Liver (tissue), 9 donors: ENCODE results near the gene DTWD2. TPM values are rescaled to one million over a fixed set of nuclear protein-coding genes. Genes with fewer than 3 reads are reported as not detected.

Experiments
- DNase-seq: peaks from one replicate; pipeline ENCODE4 v3.0.0-alpha.2; 2017; ENCODE audit warnings: low spot score
- H3K27ac ChIP-seq, 2 donors: one replicate each; pipeline ENCODE4 v1.7.0; 2013; ENCODE audit warnings: inconsistent platforms in 2 of 2, low read length in 2 of 2, control low read depth in 1 of 2, low read depth in 1 of 2, mild to moderate bottlenecking in 1 of 2
- H3K27me3 ChIP-seq, 4 donors: one replicate each; pipeline versions ENCODE4 v1.6.1 to v1.7.0; 2013; ENCODE audit warnings: low read length in 3 of 4, inconsistent platforms in 1 of 4, mild to moderate bottlenecking in 1 of 4, moderate library complexity in 1 of 4; ENCODE audit not compliant: control insufficient read depth in 4 of 4, insufficient read depth in 4 of 4
- H3K36me3 ChIP-seq, 4 donors: one replicate each; pipeline versions ENCODE4 v1.6.1 to v1.7.0; 2013; ENCODE audit warnings: low read length in 3 of 4, mild to moderate bottlenecking in 3 of 4, low read depth in 1 of 4, moderate library complexity in 1 of 4; ENCODE audit not compliant: control insufficient read depth in 4 of 4, insufficient read depth in 3 of 4
- H3K4me1 ChIP-seq, 4 donors: one replicate each; pipeline versions ENCODE4 v1.6.1 to v1.7.0; 2013; ENCODE audit warnings: low read length in 3 of 4, mild to moderate bottlenecking in 3 of 4, moderate library complexity in 1 of 4; ENCODE audit not compliant: control insufficient read depth in 4 of 4, insufficient read depth in 4 of 4
- H3K4me3 ChIP-seq, 3 donors: one replicate each; pipeline versions ENCODE4 v1.6.1 to v1.7.0; 2013; ENCODE audit warnings: low read length in 3 of 3, control low read depth in 1 of 3, low read depth in 1 of 3, mild to moderate bottlenecking in 1 of 3
- H3K9ac ChIP-seq, 2 donors: one replicate each; pipeline ENCODE4 v1.7.0; 2013; ENCODE audit warnings: low read length in 2 of 2, mild to moderate bottlenecking in 2 of 2, moderate library complexity in 2 of 2, control low read depth in 1 of 2, low read depth in 1 of 2
- H3K9me3 ChIP-seq, 4 donors: one replicate each; pipeline versions ENCODE4 v1.6.1 to v1.7.0; 2013; ENCODE audit warnings: low read length in 3 of 4; ENCODE audit not compliant: control insufficient read depth in 4 of 4
- EGR1 ChIP-seq, 2 donors: IDR thresholded peaks; 2 replicates each; pipeline ENCODE4 v1.6.1; 2016 to 2018; ENCODE audit warnings: antibody characterized with exemption in 2 of 2, low read depth in 2 of 2
- FOXA1 ChIP-seq: IDR thresholded peaks from 2 replicates; pipeline ENCODE4 v1.6.1; 2016; ENCODE audit warnings: antibody characterized with exemption
- FOXA2 ChIP-seq: IDR thresholded peaks from 2 replicates; pipeline ENCODE4 v1.6.1; 2016; ENCODE audit warnings: antibody characterized with exemption
- GABPA ChIP-seq, 2 donors: IDR thresholded peaks in 1 of 2; conservative IDR thresholded peaks in 1 of 2; 2 replicates each; pipeline ENCODE4 v1.6.1; 2016; ENCODE audit warnings: antibody characterized with exemption in 2 of 2, mild to moderate bottlenecking in 1 of 2, moderate library complexity in 1 of 2
- HNF4A ChIP-seq, 2 donors: conservative IDR thresholded peaks; 2 replicates each; pipeline ENCODE4 v1.6.1; 2016; ENCODE audit warnings: antibody characterized with exemption in 2 of 2, mild to moderate bottlenecking in 2 of 2
- HNF4G ChIP-seq: IDR thresholded peaks from 2 replicates; pipeline ENCODE4 v1.6.1; 2016; ENCODE audit warnings: antibody characterized with exemption
- JUND ChIP-seq, 2 donors: IDR thresholded peaks; 2 replicates each; pipeline ENCODE4 v1.6.1; 2016; ENCODE audit warnings: antibody characterized with exemption in 2 of 2
- NR2F2 ChIP-seq: IDR thresholded peaks from 2 replicates; pipeline ENCODE4 v1.6.1; 2016; ENCODE audit warnings: antibody characterized with exemption
- RAD21 ChIP-seq, 2 donors: IDR thresholded peaks; 2 replicates each; pipeline ENCODE4 v1.6.1; 2016; ENCODE audit warnings: antibody characterized with exemption in 2 of 2, mild to moderate bottlenecking in 2 of 2
- RXRA ChIP-seq, 2 donors: IDR thresholded peaks; 2 replicates each; pipeline ENCODE4 v1.6.1; 2017 to 2018; ENCODE audit warnings: antibody characterized with exemption in 2 of 2, mild to moderate bottlenecking in 1 of 2
- SP1 ChIP-seq: IDR thresholded peaks from 2 replicates; pipeline ENCODE4 v1.6.1; 2018; ENCODE audit warnings: antibody characterized with exemption, mild to moderate bottlenecking
- TAF1 ChIP-seq: conservative IDR thresholded peaks from 2 replicates; pipeline ENCODE4 v1.6.1; 2016; ENCODE audit warnings: antibody characterized with exemption, mild to moderate bottlenecking
- YY1 ChIP-seq: IDR thresholded peaks from 2 replicates; pipeline ENCODE4 v1.6.1; 2016; ENCODE audit warnings: antibody characterized with exemption, mild to moderate bottlenecking
- WGBS: extraction: QIAGEN DNeasy Blood & Tissue Kit; methylation state at CpG from one replicate; pipeline ENCODE4 v1.1.7; 2013; 5-methylcytosine and 5-hydroxymethylcytosine counted together
- polyA plus RNA-seq, 2 donors: library from polyadenylated mRNA; stranded (reverse) in 1 of 2; unstranded in 1 of 2; fragments of 200-250 nt in 1 of 2; fragments of >200 nt in 1 of 2; fragmentation: Nextera tagmentation in 1 of 2; extraction: Ambion mirVana in 1 of 2; gene quantifications; one replicate each; pipeline versions ENCODE4 v1.2.1 to v1.2.3, GENCODE V29; 2013 to 2015
- total RNA-seq, 2 donors: library from RNA; depleted of rRNA; stranded (reverse); fragments of >200 nt; gene quantifications; one replicate each; pipeline ENCODE4 v1.2.3, GENCODE V29; 2014
- TF ChIP-seq, protein P1 (sequence below): IDR thresholded peaks from 2 replicates; pipeline ENCODE4 v1.6.1; 2016; ENCODE audit warnings: antibody characterized with exemption
- TF ChIP-seq, protein P2 (sequence below): IDR thresholded peaks from 2 replicates; pipeline ENCODE4 v1.6.1; 2016; ENCODE audit warnings: antibody characterized with exemption
- TF ChIP-seq, protein P3 (sequence below): IDR thresholded peaks from 2 replicates; pipeline ENCODE4 v1.6.1; 2016; ENCODE audit warnings: antibody characterized with exemption, mild to moderate bottlenecking
- TF ChIP-seq, protein P4 (sequence below): fragments of 150-350 bp; IDR thresholded peaks from 2 replicates; pipeline ENCODE4 v1.5.1; 2017; ENCODE audit warnings: improper control_type of control experiment, low read depth, low read length; ENCODE audit not compliant: missing input control
- donor health status: healthy.
- donor health status: healthy.
- donor health status: healthy.
- donor health status: healthy.
- donor health status: healthy.

Gene DTWD2
- total and polyA plus RNA-seq, 4 donors = 2.3 to 10.7 (median 4.3) TPM

DNA sequence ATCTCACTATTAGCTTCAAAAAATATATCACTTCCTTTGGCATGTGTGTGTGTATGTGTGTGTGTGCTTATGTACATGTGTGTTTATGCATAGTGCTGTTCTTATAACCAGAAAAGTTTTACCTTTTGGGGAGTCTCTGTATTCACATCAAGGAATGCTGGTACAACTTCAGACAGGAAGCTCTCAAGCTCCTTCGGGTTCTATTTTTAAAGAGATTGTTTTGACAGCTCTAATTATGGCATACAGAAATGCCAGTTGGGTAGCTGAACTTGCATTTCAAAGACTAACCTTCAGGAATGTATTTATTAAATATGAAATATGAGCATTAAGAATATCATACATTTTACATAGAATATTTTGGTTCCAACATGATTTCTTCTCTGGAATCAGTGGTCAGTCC lies 163.1 kb downstream of the DTWD2 start:
- DNase-seq = no peak
- H3K4me1 ChIP-seq = no peaks in the 10 kb centered on the region
- H3K27me3 ChIP-seq = no peaks in the 10 kb centered on the region
- no peak overlapping the region for H3K9ac ChIP-seq
- H3K4me3 ChIP-seq = no peak overlapping the region
- TF ChIP-seq, protein P1, sequence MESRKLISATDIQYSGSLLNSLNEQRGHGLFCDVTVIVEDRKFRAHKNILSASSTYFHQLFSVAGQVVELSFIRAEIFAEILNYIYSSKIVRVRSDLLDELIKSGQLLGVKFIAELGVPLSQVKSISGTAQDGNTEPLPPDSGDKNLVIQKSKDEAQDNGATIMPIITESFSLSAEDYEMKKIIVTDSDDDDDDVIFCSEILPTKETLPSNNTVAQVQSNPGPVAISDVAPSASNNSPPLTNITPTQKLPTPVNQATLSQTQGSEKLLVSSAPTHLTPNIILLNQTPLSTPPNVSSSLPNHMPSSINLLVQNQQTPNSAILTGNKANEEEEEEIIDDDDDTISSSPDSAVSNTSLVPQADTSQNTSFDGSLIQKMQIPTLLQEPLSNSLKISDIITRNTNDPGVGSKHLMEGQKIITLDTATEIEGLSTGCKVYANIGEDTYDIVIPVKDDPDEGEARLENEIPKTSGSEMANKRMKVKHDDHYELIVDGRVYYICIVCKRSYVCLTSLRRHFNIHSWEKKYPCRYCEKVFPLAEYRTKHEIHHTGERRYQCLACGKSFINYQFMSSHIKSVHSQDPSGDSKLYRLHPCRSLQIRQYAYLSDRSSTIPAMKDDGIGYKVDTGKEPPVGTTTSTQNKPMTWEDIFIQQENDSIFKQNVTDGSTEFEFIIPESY = no peak
- TF ChIP-seq RAD21 (IDR thresholded peaks at IDR 0.05) (no peak), NR2F2 (no peak), FOXA2 (no peak), YY1 (no peak), HNF4G (no peak), EGR1 (IDR thresholded peaks at IDR 0.05; ENCODE audit: low read depth in 2 of 2) (no peak), HNF4A (conservative IDR thresholded peaks at IDR 0.05) (no peak)
- no peaks in the 10 kb centered on the region for H3K9me3 ChIP-seq
- 76% methylated on average over 1 of the region's 1 CpG for WGBS
- no peak overlapping the region for H3K27ac ChIP-seq
- no peaks in the 10 kb centered on the region for H3K36me3 ChIP-seq

DNA sequence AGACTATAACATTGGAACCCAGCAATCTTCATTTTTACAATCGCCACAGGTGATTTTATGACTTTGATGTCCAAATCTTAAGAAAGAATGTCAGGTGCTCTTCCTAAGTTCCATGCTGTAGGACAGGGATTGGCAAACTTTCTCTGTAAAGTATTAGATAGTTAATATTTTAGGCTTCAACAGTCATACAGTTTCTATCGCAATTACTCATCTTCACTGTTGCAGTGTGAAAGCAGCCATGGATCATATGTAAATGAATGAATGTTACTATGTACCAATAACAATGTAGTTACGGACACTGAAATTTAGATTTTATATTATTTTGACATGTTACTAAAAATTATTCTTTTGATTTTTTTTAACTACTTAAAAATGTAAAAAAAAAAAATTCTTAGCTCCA lies 169.7 kb downstream of the DTWD2 start:
- Histone ChIP-seq H3K4me1 (no peaks in the 10 kb centered on the region), H3K9ac (no peak overlapping the region), H3K4me3 (no peak overlapping the region), H3K27ac (no peak overlapping the region), H3K27me3 (no peaks in the 10 kb centered on the region), H3K36me3 (no peaks in the 10 kb centered on the region), H3K9me3 (peaks cover 0 to 3% (median 0%) of the 10 kb centered on the region in 4 donors)
- DNase-seq = no peak
- 96% methylated on average over 3 of the region's 3 CpGs for WGBS
- TF ChIP-seq HNF4G (no peak), HNF4A (conservative IDR thresholded peaks at IDR 0.05) (no peak), YY1 (no peak), SP1 (no peak), RXRA (IDR thresholded peaks at IDR 0.05) (no peak), JUND (IDR thresholded peaks at IDR 0.05) (no peak), FOXA1 (no peak), TAF1 (no peak), NR2F2 (no peak), RAD21 (IDR thresholded peaks at IDR 0.05) (no peak), GABPA (IDR thresholded peaks at IDR 0.05 in 1 of 2, conservative IDR thresholded peaks at IDR 0.05 in 1 of 2) (no peak)
- TF ChIP-seq, protein P2, sequence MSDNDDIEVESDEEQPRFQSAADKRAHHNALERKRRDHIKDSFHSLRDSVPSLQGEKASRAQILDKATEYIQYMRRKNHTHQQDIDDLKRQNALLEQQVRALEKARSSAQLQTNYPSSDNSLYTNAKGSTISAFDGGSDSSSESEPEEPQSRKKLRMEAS = no peak
- TF ChIP-seq, protein P3, sequence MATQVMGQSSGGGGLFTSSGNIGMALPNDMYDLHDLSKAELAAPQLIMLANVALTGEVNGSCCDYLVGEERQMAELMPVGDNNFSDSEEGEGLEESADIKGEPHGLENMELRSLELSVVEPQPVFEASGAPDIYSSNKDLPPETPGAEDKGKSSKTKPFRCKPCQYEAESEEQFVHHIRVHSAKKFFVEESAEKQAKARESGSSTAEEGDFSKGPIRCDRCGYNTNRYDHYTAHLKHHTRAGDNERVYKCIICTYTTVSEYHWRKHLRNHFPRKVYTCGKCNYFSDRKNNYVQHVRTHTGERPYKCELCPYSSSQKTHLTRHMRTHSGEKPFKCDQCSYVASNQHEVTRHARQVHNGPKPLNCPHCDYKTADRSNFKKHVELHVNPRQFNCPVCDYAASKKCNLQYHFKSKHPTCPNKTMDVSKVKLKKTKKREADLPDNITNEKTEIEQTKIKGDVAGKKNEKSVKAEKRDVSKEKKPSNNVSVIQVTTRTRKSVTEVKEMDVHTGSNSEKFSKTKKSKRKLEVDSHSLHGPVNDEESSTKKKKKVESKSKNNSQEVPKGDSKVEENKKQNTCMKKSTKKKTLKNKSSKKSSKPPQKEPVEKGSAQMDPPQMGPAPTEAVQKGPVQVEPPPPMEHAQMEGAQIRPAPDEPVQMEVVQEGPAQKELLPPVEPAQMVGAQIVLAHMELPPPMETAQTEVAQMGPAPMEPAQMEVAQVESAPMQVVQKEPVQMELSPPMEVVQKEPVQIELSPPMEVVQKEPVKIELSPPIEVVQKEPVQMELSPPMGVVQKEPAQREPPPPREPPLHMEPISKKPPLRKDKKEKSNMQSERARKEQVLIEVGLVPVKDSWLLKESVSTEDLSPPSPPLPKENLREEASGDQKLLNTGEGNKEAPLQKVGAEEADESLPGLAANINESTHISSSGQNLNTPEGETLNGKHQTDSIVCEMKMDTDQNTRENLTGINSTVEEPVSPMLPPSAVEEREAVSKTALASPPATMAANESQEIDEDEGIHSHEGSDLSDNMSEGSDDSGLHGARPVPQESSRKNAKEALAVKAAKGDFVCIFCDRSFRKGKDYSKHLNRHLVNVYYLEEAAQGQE = no peak
- TF ChIP-seq, protein P4, sequence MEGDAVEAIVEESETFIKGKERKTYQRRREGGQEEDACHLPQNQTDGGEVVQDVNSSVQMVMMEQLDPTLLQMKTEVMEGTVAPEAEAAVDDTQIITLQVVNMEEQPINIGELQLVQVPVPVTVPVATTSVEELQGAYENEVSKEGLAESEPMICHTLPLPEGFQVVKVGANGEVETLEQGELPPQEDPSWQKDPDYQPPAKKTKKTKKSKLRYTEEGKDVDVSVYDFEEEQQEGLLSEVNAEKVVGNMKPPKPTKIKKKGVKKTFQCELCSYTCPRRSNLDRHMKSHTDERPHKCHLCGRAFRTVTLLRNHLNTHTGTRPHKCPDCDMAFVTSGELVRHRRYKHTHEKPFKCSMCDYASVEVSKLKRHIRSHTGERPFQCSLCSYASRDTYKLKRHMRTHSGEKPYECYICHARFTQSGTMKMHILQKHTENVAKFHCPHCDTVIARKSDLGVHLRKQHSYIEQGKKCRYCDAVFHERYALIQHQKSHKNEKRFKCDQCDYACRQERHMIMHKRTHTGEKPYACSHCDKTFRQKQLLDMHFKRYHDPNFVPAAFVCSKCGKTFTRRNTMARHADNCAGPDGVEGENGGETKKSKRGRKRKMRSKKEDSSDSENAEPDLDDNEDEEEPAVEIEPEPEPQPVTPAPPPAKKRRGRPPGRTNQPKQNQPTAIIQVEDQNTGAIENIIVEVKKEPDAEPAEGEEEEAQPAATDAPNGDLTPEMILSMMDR = no peak
